SK-N-MC (cell line): ENCODE measurements around the gene PACRG.
A peak's percentile ranks its signal among the peaks of the same experiment; 100 is the strongest.

ENCODE experiments used
- DNase-seq: peaks from one replicate; pipeline ENCODE4 v3.0.0-alpha.2; 2011; ENCODE audit warnings: low read depth, low spot score
- H3K27ac ChIP-seq: fragments of 200-600 bp; sonication (generic); 2 replicates; pipeline ENCODE4 v1.5.1; 2016; ENCODE audit warnings: mixed run types
- H3K36me3 ChIP-seq: fragments of 200-600 bp; sonication (generic); 2 replicates; pipeline ENCODE4 v1.6.1; 2017; ENCODE audit warnings: antibody characterized with exemption, low read length, mixed read lengths; ENCODE audit not compliant: insufficient read depth
- H3K4me3 ChIP-seq: fragments of 200-600 bp; sonication (generic); 2 replicates; pipeline ENCODE4 v1.5.1; 2016
- H3K9ac ChIP-seq: fragments of 200-600 bp; sonication (generic); 2 replicates; pipeline ENCODE4 v1.8.0; 2017; ENCODE audit warnings: mixed run types, mixed read lengths; ENCODE audit not compliant: insufficient read length
- H3K9me3 ChIP-seq: fragments of 200-600 bp; sonication (generic); 2 replicates; pipeline ENCODE4 v1.6.1; 2017; ENCODE audit warnings: low read depth, mild to moderate bottlenecking, antibody characterized with exemption, low read length, moderate library complexity, mixed read lengths
- EZH2 ChIP-seq: fragments of 200-600 bp; sonication (generic); IDR thresholded peaks from one replicate; pipeline ENCODE4 v1.6.1; 2017; ENCODE audit warnings: antibody characterized with exemption
- FOXP2 ChIP-seq: optimal IDR thresholded peaks from 2 replicates; pipeline ENCODE3; 2011; ENCODE audit warnings: mild to moderate bottlenecking, moderate library complexity; ENCODE audit not compliant: insufficient read depth; ENCODE audit errors: extremely low read length, control extremely low read depth
- POLR2AphosphoS5 ChIP-seq: IDR thresholded peaks from 2 replicates; pipeline ENCODE4 v1.6.1; 2012; ENCODE audit warnings: mild to moderate bottlenecking, low read depth, low read length, borderline replicate concordance

PACRG gene

GRCh38 chr6:163354761-163355425, 627.1 kb downstream of the PACRG start:
- Histone ChIP-seq H3K27ac (no peak overlapping the region), H3K4me3 (no peak overlapping the region), H3K9ac (no peak overlapping the region), H3K36me3 (no peaks in the 10 kb centered on the region), H3K9me3 (no peaks in the 10 kb centered on the region)
- TF ChIP-seq EZH2 (no peak), POLR2AphosphoS5 (no peak), FOXP2 (no peak)
- DNase-seq = no peak

- no peak for DNase-seq
- H3K4me3 ChIP-seq = no peak overlapping the region
Observed at GRCh38 chr6:163355426-163355991, 627.7 kb downstream of the PACRG start.

GRCh38 chr6:163356324-163356723, 628.5 kb downstream of the PACRG start:
- Histone ChIP-seq H3K4me3 (peak overlapping the region; percentile 4; the same call in 1 of the 2 replicates), H3K36me3 (no peaks in the 10 kb centered on the region), H3K9me3 (no peaks in the 10 kb centered on the region), H3K27ac (no peak overlapping the region), H3K9ac (no peak overlapping the region)
- no peak for DNase-seq
- TF ChIP-seq FOXP2 (no peak), EZH2 (no peak), POLR2AphosphoS5 (no peak)

More at GRCh38 chr6:163355426-163355991, 627.7 kb downstream of the PACRG start:
- TF ChIP-seq FOXP2 = no peak
- TF ChIP-seq POLR2AphosphoS5 = no peak
- TF ChIP-seq EZH2 = no peak
- Histone ChIP-seq H3K9me3 (no peaks in the 10 kb centered on the region), H3K27ac (no peak overlapping the region), H3K36me3 (no peaks in the 10 kb centered on the region), H3K9ac (no peak overlapping the region)

GRCh38 chr6:163356743-163357142, 629.0 kb downstream of the PACRG start:
- Histone ChIP-seq H3K27ac (no peak overlapping the region), H3K36me3 (no peaks in the 10 kb centered on the region), H3K4me3 (no peak overlapping the region), H3K9me3 (no peaks in the 10 kb centered on the region), H3K9ac (no peak overlapping the region)
- no peak for DNase-seq
- no peak for TF ChIP-seq FOXP2
- no peak for TF ChIP-seq POLR2AphosphoS5
- TF ChIP-seq EZH2 = no peak

GRCh38 chr6:163364641-163365040, 636.9 kb downstream of the PACRG start:
- Histone ChIP-seq H3K36me3 (no peaks in the 10 kb centered on the region), H3K9me3 (no peaks in the 10 kb centered on the region), H3K27ac (no peak overlapping the region), H3K4me3 (no peak overlapping the region), H3K9ac (no peak overlapping the region)
- no peak for DNase-seq
- no peak for TF ChIP-seq EZH2
- TF ChIP-seq FOXP2 = no peak
- no peak for TF ChIP-seq POLR2AphosphoS5
